Endometrial microvascular endothelial cells (primary cell): ENCODE data around the gene KRT84. TPM values are rescaled to one million over a fixed set of nuclear protein-coding genes. Genes with fewer than 3 reads are reported as not detected.

Source experiments
- in situ Hi-C: cut with HindIII; loops from 2 replicates; pipeline ENCODE4 v1.10.0; 2017; ENCODE audit warnings: low sequenced_read_pairs, low pct_unique_long_range_greater_than_20kb; ENCODE audit errors: inconsistent ontology term
- total RNA-seq: library from RNA; depleted of rRNA; stranded (reverse); fragments of >200 nt; gene quantifications from one replicate; pipeline ENCODE4 v1.2.3, GENCODE V29; 2015; ENCODE audit errors: inconsistent ontology term

The KRT84 gene
- total RNA-seq, 1 donor from 2014 or later, result not detected

- in situ Hi-C loops, result no loop called here
These were observed 17.6 kb downstream of the KRT84 start for GRCh38 chr12:52367876-52368275.

- in situ Hi-C loops, result no loop called here
These were observed 18.5 kb downstream of the KRT84 start, which contains the start of gene KRT85 for GRCh38 chr12:52366738-52367485. KRT85 (minus strand) TSS chr12:52367481; CDS start chr12:52367405, 76 bp downstream.

- in situ Hi-C loops, result no loop called here
These were observed 20.5 kb downstream of the KRT84 start for GRCh38 chr12:52364901-52365489.

- in situ Hi-C loops, result no loop called here
These were observed 21.4 kb downstream of the KRT84 start for GRCh38 chr12:52364061-52364460.

GRCh38 chr12:52363111-52363679, 22.3 kb downstream of the KRT84 start:
- in situ Hi-C loops, result no loop called here

GRCh38 chr12:52362118-52362726, 23.2 kb downstream of the KRT84 start:
- in situ Hi-C loops, result no loop called here

- in situ Hi-C loops, result no loop called here
These were observed 23.9 kb downstream of the KRT84 start for GRCh38 chr12:52361553-52361952.

- in situ Hi-C loops, result no loop called here
These were observed 24.7 kb downstream of the KRT84 start for GRCh38 chr12:52360663-52361271.

GRCh38 chr12:52360106-52360662, 25.3 kb downstream of the KRT84 start:
- in situ Hi-C loops, result no loop called here

GRCh38 chr12:52359621-52360061, 25.8 kb downstream of the KRT84 start:
- in situ Hi-C loops, result no loop called here

- in situ Hi-C loops, result no loop called here
These were observed 26.7 kb downstream of the KRT84 start for GRCh38 chr12:52358575-52359350.

GRCh38 chr12:52356762-52357580, 28.5 kb downstream of the KRT84 start:
- in situ Hi-C loops, result no loop called here

- in situ Hi-C loops, result no loop called here
These were observed 29.3 kb downstream of the KRT84 start for GRCh38 chr12:52356031-52356761.

GRCh38 chr12:52355176-52355575, 30.3 kb downstream of the KRT84 start:
- in situ Hi-C loops, result no loop called here

- in situ Hi-C loops, result no loop called here
These were observed 31.3 kb downstream of the KRT84 start for GRCh38 chr12:52354200-52354599.

GRCh38 chr12:52353766-52354165, 31.7 kb downstream of the KRT84 start:
- in situ Hi-C loops, result no loop called here

GRCh38 chr12:52352951-52353350, 32.5 kb downstream of the KRT84 start:
- in situ Hi-C loops, result no loop called here
